Psoas muscle (tissue), 8 donors: ENCODE measurements around the gene MESP1. TPM values are rescaled to one million over a fixed set of nuclear protein-coding genes. Genes with fewer than 3 reads are reported as not detected.

Experiments
- ATAC-seq, 4 donors: fragments of 200-7000 bp; cut with Tn5 transposase; one replicate each; pipeline ENCODE4 v1.9.1; 2020; ENCODE audit warnings: moderate library complexity in 3 of 4, mild to moderate bottlenecking in 2 of 4
- DNase-seq, 2 donors: peaks; one replicate each; pipeline ENCODE4 v3.0.0-alpha.2; 2020
- H3K27ac ChIP-seq: fragments of 200-600 bp; one replicate; pipeline ENCODE4 v1.8.0; 2022
- H3K27me3 ChIP-seq, 3 donors: fragments of 200-600 bp in 1 of 3; one replicate each; pipeline versions ENCODE4 v1.6.1 to v1.8.0; 2013 to 2022; ENCODE audit warnings: low read length in 2 of 3, mild to moderate bottlenecking in 2 of 3, moderate library complexity in 1 of 3; ENCODE audit not compliant: insufficient read depth in 3 of 3
- H3K36me3 ChIP-seq, 2 donors: fragments of 200-600 bp in 1 of 2; one replicate each; pipeline versions ENCODE4 v1.6.1 to v1.8.0; 2013 to 2022; ENCODE audit warnings: low read depth in 1 of 2, mild to moderate bottlenecking in 1 of 2, moderate library complexity in 1 of 2; ENCODE audit not compliant: insufficient read depth in 1 of 2
- H3K4me1 ChIP-seq: fragments of 200-600 bp; one replicate; pipeline ENCODE4 v1.8.0; 2022
- H3K4me3 ChIP-seq: fragments of 200-600 bp; one replicate; pipeline ENCODE4 v1.8.0; 2022; ENCODE audit warnings: mild to moderate bottlenecking
- H3K9me3 ChIP-seq: fragments of 200-600 bp; one replicate; pipeline ENCODE4 v1.8.0; 2022
- CTCF ChIP-seq: fragments of 200-600 bp; IDR thresholded peaks from one replicate; pipeline ENCODE4 v1.8.0; 2022; ENCODE audit warnings: antibody characterized with exemption
- WGBS, 3 donors: extraction: QIAGEN DNeasy Blood & Tissue Kit; methylation state at CpG; one replicate each; pipeline versions ENCODE4 v1.1.6 to v1.1.7; 2013; 5-methylcytosine and 5-hydroxymethylcytosine counted together
- intact Hi-C, 2 donors: fragments of 100-400 bp; cut with DNase I; formaldehyde crosslinking; loops; one replicate each; pipeline versions ENCODE4 v1.11.0 to v1.14.2; 2022
- polyA plus RNA-seq, 3 donors: library from polyadenylated mRNA; stranded (reverse); fragments of 200-250 nt; gene quantifications; one replicate each; pipeline ENCODE4 v1.2.3, GENCODE V29; 2013
- total RNA-seq, 4 donors: library from RNA; stranded (reverse); fragmentation: NEBNext Ultra II Directional in 2 of 4; extraction: Animal tissue kit (Norgen Biotek cat#: 25700) in 2 of 4; gene quantifications; one replicate each; pipeline versions ENCODE4 v1.2.1 to v1.2.4, GENCODE V29; 2021 to 2023
- donor health status: healthy with polysubstance abuse.
- donor health status: DM: no; HTN: no; CAD: no; lungs with moderate emphysema.
- donor health status: Bipolar disorder and iron deficiency.
- donor health status: healthy.
- donor health status: DM: yes; HTN: yes; CAD: no.
- donor health status: DM: no; HTN: no; CAD: no.
- donor health status: DM: no; HTN: no; CAD: no.
- donor health status: DM: yes; HTN: yes; CAD: no.

The MESP1 gene
- total and polyA plus RNA-seq, 7 donors: 2.5 to 33.6 (median 11.7) TPM

GRCh38 chr15:89732451-89733172 is 18.4 kb downstream of the MESP1 start:
- intact Hi-C loops: no loop called here

DNA sequence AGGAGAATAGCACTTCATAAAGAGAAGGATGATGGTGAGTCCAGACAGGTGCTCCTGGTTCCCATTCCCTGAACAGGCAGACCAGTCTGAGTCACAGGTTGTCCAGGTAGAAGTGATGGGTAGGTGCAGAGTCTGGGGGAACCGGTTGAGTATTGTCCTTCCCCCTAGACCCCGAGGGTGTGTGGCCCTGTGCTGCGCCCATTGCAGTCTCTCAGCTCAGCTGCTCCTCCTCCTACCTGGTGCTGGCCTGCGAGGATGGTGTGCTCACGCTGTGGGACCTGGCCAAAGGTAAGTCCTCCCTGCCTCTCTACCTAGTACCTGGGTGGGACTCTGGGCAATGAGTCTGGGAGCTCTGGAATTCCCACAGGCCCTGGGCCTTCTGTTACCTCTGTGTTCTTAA is 19.8 kb downstream of the MESP1 start:
- 90 to 91% (median 90%) methylated on average over 5 of the region's 5 CpGs for WGBS, 3 donors
- Histone ChIP-seq H3K36me3 (no peaks in the 10 kb centered on the region), H3K4me3 (no peak overlapping the region), H3K27me3 (no peaks in the 10 kb centered on the region), H3K27ac (no peak overlapping the region), H3K9me3 (no peaks in the 10 kb centered on the region), H3K4me1 (no peaks in the 10 kb centered on the region)
- TF ChIP-seq CTCF: no peak
- intact Hi-C loops: no loop called here
- no peak for DNase-seq
- no peak for ATAC-seq

More at GRCh38 chr15:89732451-89733172, 18.4 kb downstream of the MESP1 start:
- no peaks in the 10 kb centered on the region for H3K4me1 ChIP-seq
- no peak overlapping the region for H3K27ac ChIP-seq
- no peaks in the 10 kb centered on the region for H3K36me3 ChIP-seq
- no peak overlapping the region for H3K4me3 ChIP-seq
- no peaks in the 10 kb centered on the region for H3K27me3 ChIP-seq
- WGBS, 3 donors: 37 to 44% (median 41%) methylated on average over 8 of the region's 8 CpGs
- no peak for ATAC-seq
- no peak for TF ChIP-seq CTCF
- no peaks in the 10 kb centered on the region for H3K9me3 ChIP-seq
- no peak for DNase-seq

DNA sequence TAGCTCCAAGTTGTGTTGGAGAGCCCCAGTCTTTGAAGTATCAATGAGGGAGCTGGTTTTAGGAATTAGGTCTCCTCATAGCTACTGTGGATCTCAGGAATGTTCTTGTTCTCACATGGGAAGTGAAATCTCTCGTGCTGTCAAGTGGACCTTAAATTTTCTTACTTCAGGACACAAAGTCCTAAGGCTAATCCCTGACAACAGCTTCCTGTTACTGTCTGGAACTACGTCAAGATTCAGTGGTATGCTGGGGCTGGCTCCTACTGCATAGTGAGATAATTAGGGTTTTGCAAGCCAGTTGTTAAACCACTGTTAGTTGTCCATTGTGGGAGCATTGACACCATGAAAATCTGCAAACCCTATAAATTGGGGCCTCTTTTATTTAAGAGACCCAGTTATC is 22.8 kb downstream of the MESP1 start:
- Histone ChIP-seq H3K27ac (peak overlapping the region; percentile 41), H3K9me3 (no peaks in the 10 kb centered on the region), H3K36me3 (no peaks in the 10 kb centered on the region), H3K4me3 (no peak overlapping the region), H3K4me1 (no peaks in the 10 kb centered on the region), H3K27me3 (no peaks in the 10 kb centered on the region)
- WGBS, 3 donors: 5 to 14% (median 10%) methylated on average over 2 of the region's 2 CpGs
- DNase-seq: no peak
- no peak for TF ChIP-seq CTCF
- peak in 3 of 4 donors; percentile 81 to 95 (median 93) for ATAC-seq
- intact Hi-C loops: no loop called here

DNA sequence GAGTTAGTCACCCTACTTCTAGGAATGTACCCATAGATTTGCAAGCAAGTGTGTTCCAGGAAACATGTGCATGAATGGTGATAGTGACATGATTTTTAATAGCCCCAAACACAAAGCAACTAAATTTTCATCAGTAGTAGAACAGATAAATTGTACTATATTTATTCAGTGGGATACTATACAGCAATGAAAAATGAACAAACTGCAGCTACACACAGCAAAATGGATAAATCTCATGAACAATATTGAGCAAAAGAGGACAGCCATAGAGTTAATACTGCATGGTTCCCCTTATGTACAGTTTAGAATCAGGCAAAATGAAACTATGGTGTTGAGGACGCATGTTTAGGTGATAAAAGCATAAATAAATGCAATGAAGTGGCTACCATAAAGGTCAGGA is 26.0 kb downstream of the MESP1 start:
- WGBS, 3 donors: 90 to 97% (median 91%) methylated on average over 1 of the region's 1 CpG
- no peak for TF ChIP-seq CTCF

GRCh38 chr15:89724621-89725020 is 26.4 kb downstream of the MESP1 start:
- no peak overlapping the region for H3K27ac ChIP-seq
- TF ChIP-seq CTCF: no peak

More for the DNA sequence above, 26.0 kb downstream of the MESP1 start:
- Histone ChIP-seq H3K4me1 (no peaks in the 10 kb centered on the region), H3K27me3 (no peaks in the 10 kb centered on the region), H3K27ac (no peak overlapping the region), H3K4me3 (no peak overlapping the region), H3K36me3 (no peaks in the 10 kb centered on the region), H3K9me3 (no peaks in the 10 kb centered on the region)
- no peak for ATAC-seq
- DNase-seq: no peak
- intact Hi-C loops: no loop called here

More at GRCh38 chr15:89724621-89725020, 26.4 kb downstream of the MESP1 start:
- intact Hi-C loops: no loop called here
- Histone ChIP-seq H3K4me1 (no peaks in the 10 kb centered on the region), H3K4me3 (no peak overlapping the region), H3K9me3 (no peaks in the 10 kb centered on the region), H3K36me3 (no peaks in the 10 kb centered on the region), H3K27me3 (no peaks in the 10 kb centered on the region)
- ATAC-seq (no peak), DNase-seq (no peak)
- WGBS, 3 donors: 92 to 100% (median 98%) methylated on average over 1 of the region's 1 CpG
